Transverse colon (tissue), 4 donors: Measurements from ENCODE around the gene ZSCAN22. TPM values are rescaled to one million over a fixed set of nuclear protein-coding genes. Genes with fewer than 3 reads are reported as not detected.

Experiments used
- DNase-seq: peaks from one replicate; pipeline ENCODE4 v3.0.0-alpha.2; 2019
- H3K27ac ChIP-seq, 4 donors: fragments of 200-600 bp; sonication (generic); 2 replicates each; pipeline ENCODE4 v1.5.1; 2016 to 2018; ENCODE audit warnings: inconsistent platforms in 4 of 4
- H3K27me3 ChIP-seq: fragments of 200-600 bp; sonication (generic); 2 replicates; pipeline ENCODE4 v1.5.1; 2017; ENCODE audit warnings: inconsistent platforms
- H3K36me3 ChIP-seq, 4 donors: fragments of 200-600 bp; sonication (generic); 2 replicates each; pipeline ENCODE4 v1.5.1; 2017 to 2019; ENCODE audit warnings: inconsistent platforms in 4 of 4
- H3K4me1 ChIP-seq, 4 donors: fragments of 200-600 bp; sonication (generic); 2 replicates each; pipeline ENCODE4 v1.5.1; 2017 to 2020; ENCODE audit warnings: inconsistent platforms in 4 of 4
- H3K4me3 ChIP-seq, 4 donors: fragments of 200-600 bp; sonication (generic); 1 replicate in 1 of 4; 2 replicates in 3 of 4; pipeline versions ENCODE4 v1.5.1 to v1.6.1; 2017 to 2019; ENCODE audit warnings: inconsistent platforms in 4 of 4
- H3K9me3 ChIP-seq, 2 donors: fragments of 200-600 bp; sonication (generic); 2 replicates each; pipeline ENCODE4 v1.5.1; 2017 to 2019; ENCODE audit warnings: inconsistent platforms in 2 of 2
- CTCF ChIP-seq, 5 experiments: fragments of 200-600 bp in 3 of 5; fragments of 450-650 bp in 2 of 5; sonication (generic) in 3 of 5; IDR thresholded peaks; 1 replicate in 2 of 5; 2 replicates in 3 of 5; pipeline ENCODE4 v1.5.1; 2016 to 2017; ENCODE audit warnings: antibody characterized with exemption in 5 of 5, inconsistent platforms in 3 of 5, mild to moderate bottlenecking in 2 of 5, moderate library complexity in 1 of 5
- EP300 ChIP-seq: sonication (generic); formaldehyde crosslinking; IDR thresholded peaks from one replicate; pipeline ENCODE4 v1.6.1; 2017; ENCODE audit warnings: antibody characterized with exemption, low read depth
- POLR2A ChIP-seq: fragments of 450-650 bp; IDR thresholded peaks from one replicate; pipeline ENCODE4 v1.6.1; 2016; ENCODE audit warnings: antibody characterized with exemption, mild to moderate bottlenecking, moderate library complexity
- POLR2AphosphoS5 ChIP-seq, 3 donors: sonication (generic); formaldehyde crosslinking; IDR thresholded peaks; one replicate each; pipeline ENCODE4 v1.6.1; 2016; ENCODE audit warnings: antibody characterized with exemption in 3 of 3
- WGBS, 2 donors: methylation state at CpG; one replicate each; pipeline ENCODE4 v1.1.5; 2018; ENCODE audit warnings: low coverage in 1 of 2; 5-methylcytosine and 5-hydroxymethylcytosine counted together
- in situ Hi-C, 4 donors: fragments of 200-750 bp; cut with MboI; loops; one replicate each; pipeline versions ENCODE4 v1.15.0 to v1.15.1; 2017; ENCODE audit warnings: low sequenced_read_pairs in 3 of 4, low pct_ligation_motif_present in 1 of 4, low pct_unique_long_range_greater_than_20kb in 1 of 4
- intact Hi-C: fragments of 100-400 bp; cut with DNase I; formaldehyde crosslinking; loops from one replicate; pipeline ENCODE4 v1.15.1; 2023; ENCODE audit warnings: low total_unique reads
- total RNA-seq, 4 donors: library from RNA; depleted of rRNA; stranded (reverse); fragments of >200 nt; gene quantifications; one replicate each; pipeline ENCODE4 v1.1.0, GENCODE V29; 2016

ZSCAN22 gene
- total RNA-seq, 4 donors from 2014 or later, result 3.0 to 11.6 (median 3.3) TPM

- intact Hi-C loops, result no loop called here
- Histone ChIP-seq H3K27ac (peak within 1 kb of the TSS; percentile 94 to 96 (median 94)), H3K27me3 (no peaks in the 10 kb centered on the region), H3K36me3 (no peaks in the 10 kb centered on the region), H3K9me3 (no peaks in the 10 kb centered on the region), H3K4me1 (peaks cover 15 to 28% (median 24%) of the 10 kb centered on the region in 4 donors), H3K4me3 (peak within 1 kb of the TSS; percentile 43 to 89 (median 74))
- peak in 1 of 5 experiments; percentile 35 for TF ChIP-seq CTCF (IDR thresholded peaks at IDR 0.05)
- TF ChIP-seq POLR2AphosphoS5 (IDR thresholded peaks at IDR 0.05), result peak; percentile 50 to 95 (median 92)
- TF ChIP-seq POLR2A, result peak; percentile 95
- TF ChIP-seq EP300, result no peak
- in situ Hi-C loops, result no loop called here
- peak; percentile 99 for DNase-seq
- WGBS, 2 donors, result 0% methylated on average over 60 of the region's 83 CpGs; no CpG with 5 or more reads in 1 of the 2 donors
These were observed 54.1 kb downstream of the ZSCAN22 start, which contains the start of gene ZNF837 for GRCh38 chr19:58380662-58381459. Gene ZNF837, minus strand, starts transcription at chr19:58381030. Its CDS starts 11,698 bp downstream, at chr19:58369332.

GRCh38 chr19:58381460-58382212 lies 54.8 kb downstream of the ZSCAN22 start:
- no peaks in the 10 kb centered on the region for H3K9me3 ChIP-seq
- peak overlapping the region; percentile 43 to 89 (median 74) for H3K4me3 ChIP-seq
- no peak for DNase-seq
- H3K27ac ChIP-seq, result peak overlapping the region; percentile 94 to 96 (median 94)
- in situ Hi-C loops (no loop called here), intact Hi-C loops (no loop called here)
- H3K4me1 ChIP-seq, result peaks cover 19 to 33% (median 30%) of the 10 kb centered on the region in 4 donors
- 7 to 30% methylated on average over 16 to 26 of the region's 26 CpGs for WGBS, 2 donors
- TF ChIP-seq POLR2A (no peak), EP300 (no peak), POLR2AphosphoS5 (IDR thresholded peaks at IDR 0.05) (no peak), CTCF (IDR thresholded peaks at IDR 0.05) (no peak)
- H3K27me3 ChIP-seq, result no peaks in the 10 kb centered on the region
- H3K36me3 ChIP-seq, result no peaks in the 10 kb centered on the region

- Histone ChIP-seq H3K27ac (no peak overlapping the region), H3K27me3 (no peaks in the 10 kb centered on the region), H3K9me3 (no peaks in the 10 kb centered on the region), H3K4me3 (no peak overlapping the region), H3K4me1 (peaks cover 23 to 40% (median 35%) of the 10 kb centered on the region in 4 donors), H3K36me3 (no peaks in the 10 kb centered on the region)
- intact Hi-C loops (no loop called here), in situ Hi-C loops (no loop called here)
- DNase-seq, result no peak
- no peak for TF ChIP-seq EP300
- no peak for TF ChIP-seq POLR2A
- no peak for TF ChIP-seq POLR2AphosphoS5 (IDR thresholded peaks at IDR 0.05)
- TF ChIP-seq CTCF (IDR thresholded peaks at IDR 0.05), result no peak
- 84% methylated on average over 5 of the region's 6 CpGs; no CpG with 5 or more reads in 1 of the 2 donors for WGBS, 2 donors
These were observed 56.3 kb downstream of the ZSCAN22 start for GRCh38 chr19:58382997-58383603.
